OCI-LY7 (cell line): Measurements from ENCODE around the gene KANSL3.

Experiments used
- EZH2phosphoT487 ChIP-seq: fragments of 200-600 bp; sonication (generic); IDR thresholded peaks from 2 replicates; pipeline ENCODE4 v1.6.1; 2018; ENCODE audit warnings: low read depth, borderline replicate concordance, mild to moderate bottlenecking, mixed run types, antibody characterized with exemption, low read length, moderate library complexity, mixed read lengths
- TF ChIP-seq, protein P1 (sequence below): fragments of 200-600 bp; sonication (generic); conservative IDR thresholded peaks from 2 replicates; pipeline ENCODE4 v1.5.1; 2014; ENCODE audit warnings: mild to moderate bottlenecking, antibody characterized with exemption, low read length, moderate library complexity, mixed read lengths

DNA sequence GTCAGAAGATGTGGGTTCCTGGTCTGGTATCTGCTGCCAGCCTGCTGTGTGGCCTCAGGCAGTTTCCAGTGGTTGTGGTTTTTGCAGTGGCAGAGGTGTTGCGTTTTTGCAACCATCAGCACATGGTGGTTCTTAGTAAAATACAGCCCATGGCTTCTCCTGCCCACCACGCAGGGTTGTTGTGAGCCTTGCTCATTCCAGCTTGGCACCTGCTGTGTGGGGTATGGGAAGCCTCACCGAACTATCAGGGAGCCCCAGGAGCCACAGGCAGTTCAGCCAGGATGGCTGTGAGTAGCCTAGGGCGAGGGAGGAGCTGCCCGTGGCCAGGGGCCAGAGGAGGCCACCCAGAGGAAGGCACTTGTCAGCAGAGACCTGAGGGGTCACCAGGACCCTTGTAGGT lies 91.8 kb downstream of the KANSL3 start:
- TF ChIP-seq, protein P1, sequence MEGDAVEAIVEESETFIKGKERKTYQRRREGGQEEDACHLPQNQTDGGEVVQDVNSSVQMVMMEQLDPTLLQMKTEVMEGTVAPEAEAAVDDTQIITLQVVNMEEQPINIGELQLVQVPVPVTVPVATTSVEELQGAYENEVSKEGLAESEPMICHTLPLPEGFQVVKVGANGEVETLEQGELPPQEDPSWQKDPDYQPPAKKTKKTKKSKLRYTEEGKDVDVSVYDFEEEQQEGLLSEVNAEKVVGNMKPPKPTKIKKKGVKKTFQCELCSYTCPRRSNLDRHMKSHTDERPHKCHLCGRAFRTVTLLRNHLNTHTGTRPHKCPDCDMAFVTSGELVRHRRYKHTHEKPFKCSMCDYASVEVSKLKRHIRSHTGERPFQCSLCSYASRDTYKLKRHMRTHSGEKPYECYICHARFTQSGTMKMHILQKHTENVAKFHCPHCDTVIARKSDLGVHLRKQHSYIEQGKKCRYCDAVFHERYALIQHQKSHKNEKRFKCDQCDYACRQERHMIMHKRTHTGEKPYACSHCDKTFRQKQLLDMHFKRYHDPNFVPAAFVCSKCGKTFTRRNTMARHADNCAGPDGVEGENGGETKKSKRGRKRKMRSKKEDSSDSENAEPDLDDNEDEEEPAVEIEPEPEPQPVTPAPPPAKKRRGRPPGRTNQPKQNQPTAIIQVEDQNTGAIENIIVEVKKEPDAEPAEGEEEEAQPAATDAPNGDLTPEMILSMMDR, result no peak
- no peak for TF ChIP-seq EZH2phosphoT487
